ENCODE measurements around the gene FAAP100.

DNA sequence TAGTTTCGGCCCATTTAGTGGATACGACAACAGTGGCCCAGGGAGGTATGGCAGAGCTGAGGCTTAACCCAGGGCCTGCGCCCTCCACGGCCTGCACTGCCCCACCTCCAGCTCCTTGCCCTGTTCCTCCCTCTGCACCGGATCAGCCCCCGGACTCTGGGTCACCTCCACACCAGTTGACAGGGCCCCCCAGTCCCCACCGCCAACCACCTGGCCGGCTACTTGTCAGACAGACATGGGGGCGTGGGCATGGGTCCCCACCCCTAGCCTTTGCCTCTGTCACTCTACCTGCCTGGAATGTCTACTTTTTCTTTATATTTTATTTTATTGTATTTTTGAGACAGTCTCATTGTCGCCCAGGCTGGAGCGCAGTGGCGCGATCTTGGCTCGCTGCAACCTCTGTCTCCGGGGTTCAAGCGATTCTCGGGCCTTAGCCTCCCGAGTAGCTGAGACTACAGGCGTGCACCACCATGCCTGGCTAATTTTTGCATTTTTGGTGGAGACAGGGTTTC, 36.6 kb downstream of the FAAP100 start:
- TF ChIP-seq EP300 (IDR thresholded peaks at IDR 0.05) (no peak), POLR2A (IDR thresholded peaks at IDR 0.05) (no peak)

All from tibial nerve (tissue), 3 donors.